DMS 273 treated with DMSO at 0.1 percent for 48 hours (cell line): ENCODE data around the gene BLVRB.
A peak's percentile ranks its signal among the peaks of the same experiment; 100 is the strongest.
"Not testable (repeated sequence)": the region's sequence is repeated elsewhere in the genome, so short reads cannot be mapped to it uniquely, and the experiment has no call there.

ENCODE experiments used
- DNase-seq: peaks from one replicate; lab custom pipeline; 2025; lab: John Stamatoyannopoulos, UW

Gene BLVRB

DNA sequence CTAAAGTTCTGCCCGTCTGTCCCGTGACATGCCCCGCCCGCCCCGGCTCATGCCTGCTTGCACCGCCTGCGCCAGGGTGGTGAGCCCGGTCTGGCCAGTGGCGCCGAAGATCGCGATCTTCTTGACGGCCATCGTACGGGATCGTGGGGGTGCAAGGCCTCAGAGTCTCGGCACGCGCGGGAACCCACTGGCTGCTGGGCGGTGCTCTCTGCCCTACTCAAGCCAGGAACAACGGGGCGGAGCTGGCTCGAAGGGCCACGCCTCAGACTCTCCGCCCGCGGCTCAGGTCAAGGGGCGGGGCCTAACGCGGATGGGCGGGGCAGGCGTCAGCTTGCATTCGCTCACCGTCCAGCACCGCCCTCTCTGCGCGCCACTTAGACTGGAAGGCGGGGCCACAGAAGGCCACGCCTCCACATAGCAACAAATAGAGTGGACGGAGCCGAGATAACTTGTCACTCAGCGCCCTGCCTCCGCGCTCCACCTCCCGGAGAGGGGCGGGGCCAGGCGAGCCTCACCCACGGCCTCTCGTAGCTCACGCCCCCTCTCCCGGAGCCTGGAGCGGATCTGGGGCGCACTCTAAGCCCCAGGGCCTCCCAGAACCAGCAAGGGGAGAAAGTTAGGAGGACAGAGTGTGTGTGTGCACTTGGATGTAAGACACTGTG lies at the start of gene BLVRB:
Gene BLVRB (minus strand): TSS at position 189 of the 662 bp plus-strand sequence. CDS start 57 bp downstream, at position 132.
- peak; percentile 95 for DNase-seq

DNA sequence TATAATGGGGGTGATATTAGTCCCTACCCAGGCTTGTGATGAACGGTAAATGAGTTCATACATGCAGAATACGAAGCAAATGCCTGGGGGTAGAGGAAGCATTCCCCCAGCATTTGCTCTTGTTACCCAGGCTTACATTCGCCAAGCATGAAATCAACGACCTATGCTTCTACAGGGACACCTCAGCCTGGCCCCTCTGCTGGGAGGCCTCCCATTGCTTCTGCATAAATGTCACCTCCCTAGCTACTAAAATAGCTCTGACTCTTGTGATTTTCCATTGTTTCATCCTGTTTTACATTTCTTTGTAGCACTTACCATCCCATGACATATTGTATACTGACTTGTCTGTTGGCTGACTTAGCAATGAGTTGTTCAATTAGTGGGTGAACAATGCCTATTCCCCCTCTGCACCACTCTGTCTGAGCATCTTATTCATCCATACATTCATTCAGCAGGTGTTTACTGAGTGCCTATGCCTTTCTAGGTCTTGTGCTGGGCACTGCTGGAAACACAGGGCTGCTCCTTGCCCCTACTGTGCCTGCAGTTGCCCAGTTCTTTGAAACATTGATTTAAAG lies 48.3 kb upstream of the BLVRB start:
- DNase-seq, result no peak

DNA sequence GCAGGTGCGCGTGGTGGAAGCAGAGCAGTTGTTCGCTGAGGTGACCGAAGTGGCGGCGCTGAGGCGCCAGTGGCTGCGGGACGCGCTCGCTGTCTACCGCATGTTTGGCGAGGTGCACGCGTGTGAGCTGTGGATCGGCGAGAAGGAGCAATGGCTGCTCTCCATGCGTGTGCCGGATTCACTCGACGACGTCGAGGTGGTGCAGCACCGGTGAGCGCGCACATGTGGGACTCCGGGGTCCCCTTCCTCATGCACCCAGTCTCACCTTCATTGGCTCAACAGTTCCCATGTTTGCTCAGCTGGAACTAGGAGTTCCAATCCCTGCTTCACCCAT lies 47.8 kb upstream of the BLVRB start:
- DNase-seq, result no peak

DNA sequence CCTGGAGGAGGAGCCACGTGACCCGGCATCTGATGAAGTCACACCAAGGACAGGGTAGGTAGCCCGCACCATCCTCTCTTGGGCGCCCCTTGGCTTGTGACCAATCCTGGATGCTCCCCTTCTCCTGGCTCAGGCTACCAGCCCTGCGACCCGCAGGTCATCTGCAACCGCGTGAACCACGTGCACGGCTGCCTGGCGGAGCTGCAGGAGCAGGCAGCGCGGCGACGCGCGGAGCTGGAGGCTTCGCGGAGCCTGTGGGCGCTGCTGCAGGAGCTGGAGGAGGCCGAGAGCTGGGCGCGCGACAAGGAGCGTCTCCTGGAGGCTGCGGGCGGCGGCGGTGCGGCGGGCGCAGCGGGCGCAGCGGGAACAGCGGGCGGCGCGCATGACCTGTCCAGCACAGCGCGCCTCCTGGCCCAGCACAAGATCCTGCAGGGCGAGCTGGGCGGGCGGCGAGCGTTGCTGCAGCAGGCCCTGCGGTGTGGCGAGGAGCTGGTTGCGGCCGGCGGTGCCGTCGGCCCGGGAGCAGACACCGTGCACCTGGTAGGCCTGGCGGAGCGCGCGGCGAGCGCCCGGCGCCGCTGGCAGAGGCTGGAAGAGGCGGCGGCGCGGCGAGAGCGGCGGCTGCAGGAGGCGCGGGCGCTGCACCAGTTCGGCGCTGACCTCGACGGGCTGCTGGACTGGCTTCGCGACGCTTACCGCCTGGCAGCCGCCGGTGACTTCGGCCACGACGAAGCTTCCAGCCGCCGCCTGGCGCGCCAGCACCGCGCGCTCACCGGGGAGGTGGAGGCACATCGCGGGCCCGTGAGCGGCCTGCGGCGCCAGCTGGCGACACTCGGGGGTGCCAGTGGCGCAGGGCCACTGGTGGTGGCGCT lies 47.2 kb upstream of the BLVRB start:
- no peak for DNase-seq

DNA sequence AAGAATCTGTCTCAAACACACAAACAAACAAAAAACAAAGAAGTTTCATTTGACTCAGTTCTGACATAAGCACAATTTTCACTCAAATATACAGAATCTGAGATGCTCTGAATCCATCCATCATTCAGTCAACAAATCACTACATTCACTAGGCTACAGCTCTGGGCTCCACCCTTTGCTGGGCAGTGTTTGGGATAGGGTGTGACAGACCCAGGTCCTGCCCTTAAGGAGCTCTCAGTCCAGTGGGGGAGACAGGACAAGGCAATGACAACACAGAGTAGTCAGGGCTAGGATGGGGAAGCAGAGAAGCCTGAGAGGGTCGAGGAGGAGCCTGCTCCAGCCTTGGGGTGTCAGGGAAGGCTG lies 46.5 kb upstream of the BLVRB start:
- DNase-seq, result no peak

DNA sequence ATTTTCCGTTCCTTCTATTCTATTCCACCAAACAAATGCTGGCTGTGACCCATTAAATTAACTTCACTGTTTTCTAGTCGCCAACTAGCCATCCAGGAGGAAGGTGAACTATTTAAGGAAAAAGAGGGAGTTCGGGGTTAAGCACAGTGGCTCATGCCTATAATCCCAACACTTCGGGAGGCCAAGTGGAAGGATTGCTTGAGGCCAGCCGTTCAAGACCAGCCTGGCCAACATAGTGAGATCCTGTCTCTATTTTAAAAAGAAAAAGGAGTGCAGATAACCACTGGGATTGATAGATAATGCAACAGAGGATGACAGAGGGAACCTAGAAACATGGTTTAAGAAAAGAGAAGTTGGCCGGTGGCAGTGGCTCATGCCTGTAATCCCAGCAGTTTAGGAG lies 45.9 kb upstream of the BLVRB start:
- no peak for DNase-seq

DNA sequence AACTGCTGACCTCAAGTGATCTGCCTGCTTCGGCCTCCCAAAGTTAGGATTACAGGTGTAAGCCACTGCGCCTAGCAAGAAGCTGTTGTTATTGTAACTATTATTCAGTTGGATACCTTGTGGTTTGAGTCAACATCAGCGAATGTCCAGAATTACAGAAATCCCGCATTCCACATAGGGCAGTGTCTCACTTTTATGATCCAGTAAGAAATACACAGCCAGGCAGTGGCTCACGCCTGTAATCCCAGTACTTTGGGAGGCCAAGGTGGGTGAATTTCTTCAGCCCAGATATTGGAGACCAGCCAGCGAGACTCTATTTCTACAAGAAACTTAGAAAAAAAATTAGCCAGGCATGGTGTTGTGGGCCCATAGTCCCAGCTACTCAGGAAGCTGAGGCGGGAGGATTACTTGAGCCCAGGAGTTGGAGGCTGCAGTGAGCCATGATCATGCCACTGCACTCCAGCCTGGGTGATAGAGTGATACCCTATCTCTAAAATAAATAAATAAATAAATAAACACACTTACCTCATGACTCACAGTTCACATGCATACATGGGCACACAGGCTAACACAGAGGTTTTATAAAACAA lies 45.1 kb upstream of the BLVRB start:
- no peak for DNase-seq

DNA sequence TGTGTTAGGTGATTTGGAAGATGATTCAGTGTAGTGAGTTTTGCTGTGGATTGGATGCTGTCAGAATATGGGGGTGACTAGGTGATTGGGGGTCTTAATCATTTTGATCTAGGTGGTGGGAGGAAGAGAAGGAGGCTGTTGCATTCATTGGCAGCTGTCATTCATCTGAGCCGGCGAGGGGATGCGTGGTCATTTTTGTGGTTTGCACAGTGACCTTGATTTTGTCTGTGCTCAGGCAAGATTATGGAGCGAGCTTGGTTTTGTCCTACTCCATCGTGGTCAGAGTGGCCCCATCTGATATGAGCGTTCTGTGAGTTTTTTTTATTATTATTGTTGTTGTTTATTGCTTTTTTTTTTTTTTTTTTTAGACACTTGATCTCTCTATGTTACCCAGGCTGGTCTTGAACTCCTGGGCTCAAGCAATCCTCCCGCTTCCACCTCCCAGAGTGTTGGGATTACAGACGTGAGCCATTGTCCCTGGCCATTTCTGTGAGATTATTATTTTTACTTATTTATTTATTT lies 43.3 kb upstream of the BLVRB start:
- DNase-seq, result no peak

DNA sequence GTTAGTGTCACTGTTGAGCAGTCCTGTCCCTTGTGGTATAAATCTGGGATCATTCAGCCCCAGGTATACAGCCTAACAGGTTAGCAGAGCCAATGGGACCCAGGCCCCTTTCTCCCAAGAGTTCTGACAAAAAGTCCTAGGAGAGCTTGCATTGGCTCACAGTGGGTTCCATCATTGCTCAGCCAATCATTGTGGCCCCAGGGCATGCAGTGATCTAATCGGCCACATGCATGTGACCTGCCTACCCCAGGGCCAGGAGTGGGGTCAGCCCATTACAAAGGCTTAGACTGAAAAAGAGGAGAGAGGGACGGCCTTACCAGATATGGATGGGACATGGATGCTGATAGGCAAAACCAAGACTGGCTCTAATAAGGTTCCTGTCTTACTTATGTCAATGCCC lies 42.3 kb upstream of the BLVRB start:
- DNase-seq, result no peak

DNA sequence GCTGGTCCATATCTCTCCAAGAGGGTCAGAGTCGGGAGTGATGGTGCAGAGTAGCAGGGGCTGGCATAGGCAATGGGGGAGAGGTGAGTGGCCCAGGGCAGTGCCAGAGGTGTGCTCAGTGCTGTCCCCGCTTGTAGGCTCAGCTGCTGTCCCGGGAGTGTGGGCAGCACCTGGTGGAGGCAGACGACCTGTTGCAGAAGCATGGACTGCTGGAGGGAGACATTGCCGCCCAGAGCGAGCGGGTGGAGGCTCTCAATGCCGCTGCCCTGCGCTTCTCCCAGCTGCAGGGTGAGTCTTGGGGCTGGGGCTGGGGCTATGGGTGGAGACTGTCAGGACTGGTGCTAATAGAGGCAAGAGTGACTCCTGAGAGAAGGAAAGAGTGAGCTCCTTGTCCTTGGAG lies 40.6 kb upstream of the BLVRB start:
- DNase-seq, result no peak

DNA sequence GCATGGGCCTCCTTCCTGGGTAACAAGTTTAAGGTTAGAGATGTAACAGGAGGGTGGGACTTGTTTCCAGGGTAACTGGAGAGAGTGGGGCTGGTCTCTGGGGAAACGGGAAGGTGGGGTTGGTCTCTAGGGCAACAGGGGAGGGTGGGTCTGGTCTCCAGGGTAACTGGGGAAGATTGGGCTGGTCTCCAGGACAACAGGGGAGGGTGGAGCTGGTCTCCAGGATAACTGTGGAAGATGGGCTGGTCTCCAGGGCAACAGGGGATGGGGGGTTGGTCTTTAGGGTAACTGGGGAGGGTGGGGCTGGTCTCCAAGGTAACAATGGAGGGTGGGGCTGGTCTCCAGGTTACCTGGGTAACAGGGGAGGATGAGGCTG lies 37.8 kb upstream of the BLVRB start:
- DNase-seq, result no peak

DNA sequence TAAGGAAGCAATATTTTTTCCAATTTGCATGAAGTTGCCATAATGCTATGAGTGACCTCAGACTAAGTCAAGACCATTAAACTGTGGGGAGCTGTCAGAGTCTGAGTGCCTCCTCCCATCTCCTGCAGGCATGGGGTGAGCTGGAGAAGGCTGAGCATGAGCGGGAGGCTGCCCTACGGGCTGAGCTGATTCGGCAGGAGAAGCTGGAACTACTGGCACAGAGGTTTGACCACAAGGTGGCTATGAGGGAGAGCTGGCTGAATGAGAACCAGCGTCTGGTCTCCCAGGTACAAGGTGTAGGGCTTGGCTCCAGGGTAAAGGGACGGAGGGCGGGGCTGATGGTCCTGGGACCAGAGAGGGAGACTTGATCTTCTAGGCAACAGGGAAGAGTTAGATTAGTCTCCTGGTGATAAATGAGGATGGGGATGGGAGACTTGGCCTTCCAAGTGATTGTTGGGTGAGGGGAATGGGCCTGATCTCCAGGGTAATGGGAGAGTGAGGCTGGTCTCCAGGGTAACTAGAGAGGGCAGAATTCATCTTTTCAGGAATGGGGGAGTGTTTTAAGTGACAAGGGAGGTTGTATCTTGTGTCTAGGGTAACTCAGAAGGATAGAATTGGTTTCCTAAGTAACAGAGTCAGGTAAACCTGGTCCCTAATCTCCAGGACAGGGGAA lies 37.2 kb upstream of the BLVRB start:
- no peak for DNase-seq

DNA sequence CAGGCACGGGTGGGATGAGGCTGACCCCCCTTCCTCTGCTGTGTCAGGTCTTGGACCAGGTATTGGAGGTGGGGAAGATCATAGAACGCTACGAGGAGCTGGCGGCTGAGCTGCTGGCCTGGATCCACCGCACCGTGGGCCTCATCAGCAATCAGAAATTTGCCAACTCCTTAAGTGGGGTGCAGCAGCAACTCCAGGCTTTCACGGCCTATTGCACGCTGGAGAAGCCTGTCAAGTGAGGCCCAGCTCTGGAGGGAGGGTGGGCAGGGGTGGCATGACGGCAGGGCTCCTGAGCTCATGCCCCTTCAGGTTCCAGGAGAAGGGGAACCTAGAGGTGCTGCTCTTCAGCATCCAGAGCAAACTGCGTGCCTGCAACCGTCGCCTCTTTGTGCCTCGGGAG lies 36.5 kb upstream of the BLVRB start:
- DNase-seq, result no peak

DNA sequence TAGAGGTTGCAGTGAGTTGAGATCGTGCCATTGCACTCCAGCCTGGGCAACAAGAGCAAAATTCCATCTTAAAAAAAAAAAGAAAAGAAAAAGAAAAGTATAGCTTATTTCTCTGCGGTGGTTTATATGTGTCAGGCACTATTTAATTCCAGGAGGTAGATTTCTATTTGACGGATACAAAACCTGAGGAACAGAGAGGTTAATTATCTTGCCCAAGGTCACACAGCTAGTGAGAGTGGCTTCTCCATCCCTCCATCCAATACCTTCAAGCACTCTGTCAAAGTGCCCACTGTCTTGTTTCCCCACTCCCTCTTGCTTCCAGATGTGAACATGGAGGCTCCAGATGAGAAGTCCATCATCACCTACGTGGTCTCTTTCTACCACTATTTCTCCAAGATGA lies 36.1 kb upstream of the BLVRB start:
- DNase-seq, result no peak

DNA sequence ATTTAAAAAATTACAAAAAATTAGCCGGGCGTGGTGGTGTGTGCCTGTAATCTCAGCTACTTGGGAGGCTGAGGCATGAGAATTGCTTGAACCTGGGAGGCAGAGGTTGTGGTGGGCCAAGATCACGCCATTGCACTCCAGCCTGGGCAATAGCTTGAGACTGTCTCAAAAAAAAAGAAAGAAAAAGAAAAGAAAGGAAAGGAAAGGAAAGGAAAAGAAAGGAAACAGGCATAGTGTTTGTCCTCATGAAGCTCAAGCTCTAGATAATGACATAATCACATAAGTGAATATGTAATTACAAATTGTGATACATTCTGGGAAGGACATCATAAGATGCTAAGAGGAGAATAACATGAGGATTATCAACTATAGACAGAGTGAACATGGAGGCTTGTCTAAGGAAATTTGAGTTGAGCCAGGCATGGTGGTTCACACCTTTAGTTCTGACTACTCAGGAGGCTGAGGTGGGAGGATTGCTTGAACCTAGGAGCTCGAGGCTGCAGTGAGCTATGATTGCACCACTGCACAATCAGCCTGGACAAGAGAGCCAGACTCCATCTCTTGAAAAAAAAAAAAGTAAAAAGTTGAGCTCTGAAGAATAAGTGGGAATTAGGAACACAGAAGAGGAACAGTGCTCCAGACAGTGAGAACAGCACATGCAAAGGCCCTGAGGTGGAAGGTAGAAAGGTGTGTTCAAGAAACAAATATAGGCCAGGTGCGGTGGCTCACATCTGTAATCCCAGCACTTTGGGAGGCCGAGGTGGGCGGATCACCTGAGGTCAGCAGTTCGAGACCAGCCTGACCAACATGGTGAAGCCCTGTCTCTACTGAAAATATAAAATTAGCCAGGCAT lies 35.4 kb upstream of the BLVRB start:
- not testable (repeated sequence) for DNase-seq

DNA sequence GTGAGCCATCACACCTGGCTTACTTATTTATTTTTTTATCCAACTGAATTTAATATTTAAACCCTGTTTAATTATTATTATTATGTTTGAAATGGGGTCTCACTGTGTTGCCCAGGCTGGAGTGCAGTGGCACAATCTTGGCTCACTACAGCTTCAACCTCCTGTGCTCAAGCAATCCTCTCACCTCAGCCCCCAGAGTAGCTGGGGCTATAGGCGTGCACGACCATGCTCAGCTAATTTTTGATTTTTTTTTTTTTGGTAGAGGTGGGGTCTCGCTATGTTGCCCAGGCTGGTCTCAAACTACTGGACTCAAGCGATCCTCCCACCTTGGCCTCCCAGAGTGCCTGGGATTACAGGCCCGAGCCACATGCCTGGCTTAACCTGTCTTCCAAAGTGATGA lies 33.8 kb upstream of the BLVRB start:
- no peak for DNase-seq

DNA sequence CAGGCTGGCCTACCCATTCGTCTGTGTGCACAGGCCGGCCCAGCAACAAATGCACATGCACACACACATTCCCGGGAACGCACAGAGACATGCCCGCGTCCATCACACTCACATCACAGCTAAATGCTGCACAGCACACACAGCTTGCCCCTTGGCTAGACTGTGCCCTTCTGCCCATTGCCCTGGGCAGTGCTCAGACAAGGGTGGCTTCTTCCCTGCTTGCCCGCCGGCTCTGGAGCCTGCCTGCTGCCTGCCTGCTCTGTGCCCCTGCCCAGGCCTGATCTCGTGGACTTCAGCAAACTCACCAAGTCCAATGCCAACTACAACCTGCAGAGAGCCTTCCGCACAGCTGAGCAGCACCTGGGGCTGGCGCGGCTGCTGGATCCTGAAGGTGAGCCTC lies 31.7 kb upstream of the BLVRB start:
- DNase-seq, result no peak

DNA sequence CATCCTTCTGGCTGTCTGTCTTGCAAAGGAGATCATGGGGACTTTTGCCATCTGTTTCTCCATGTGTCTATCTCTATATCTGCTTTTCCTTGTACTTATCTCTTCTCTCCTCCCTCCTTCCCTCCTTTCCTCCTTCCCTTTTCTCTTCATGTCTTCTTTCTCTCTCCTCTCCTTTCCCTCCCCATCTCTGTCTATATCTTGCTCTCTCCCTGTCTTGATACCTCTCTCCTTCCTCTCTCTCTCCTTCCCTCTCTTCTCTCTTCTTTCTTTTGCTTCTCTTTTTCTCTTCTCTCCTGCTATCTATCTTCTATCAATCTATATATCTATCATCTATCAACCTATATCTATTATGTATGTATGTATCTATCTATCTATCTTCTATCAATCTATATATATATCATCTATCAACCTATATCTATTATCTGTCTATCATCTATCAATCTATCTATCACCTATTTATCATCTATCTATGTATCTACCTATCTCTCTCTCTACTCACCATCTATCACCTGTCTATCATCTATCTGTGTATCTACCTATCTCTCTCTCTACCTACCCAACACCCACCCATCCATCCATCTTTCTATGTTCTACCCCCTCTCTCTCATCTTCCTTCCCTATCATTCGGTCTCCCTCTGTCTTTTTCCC lies 28.8 kb upstream of the BLVRB start:
- no peak for DNase-seq

DNA sequence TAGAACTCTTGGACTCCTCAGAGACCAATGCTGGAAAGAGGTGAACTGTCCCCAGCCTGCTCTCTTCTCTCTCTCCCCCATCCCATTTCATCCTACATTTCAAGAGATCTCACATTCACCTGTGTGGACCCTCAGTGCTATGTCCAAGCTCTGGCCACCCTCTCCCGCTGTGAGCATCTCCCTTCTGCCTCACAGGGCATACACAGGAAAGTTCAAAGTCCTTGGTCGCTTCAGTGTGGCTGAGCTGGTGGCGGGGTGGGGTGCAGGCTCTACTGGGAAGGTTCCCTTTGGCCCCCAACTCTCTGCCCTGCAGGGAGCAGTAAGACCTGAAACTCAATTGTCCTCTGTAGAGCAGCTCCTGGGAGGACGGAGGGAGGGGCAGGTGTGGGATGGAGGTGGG lies 28.2 kb upstream of the BLVRB start:
- DNase-seq, result no peak

DNA sequence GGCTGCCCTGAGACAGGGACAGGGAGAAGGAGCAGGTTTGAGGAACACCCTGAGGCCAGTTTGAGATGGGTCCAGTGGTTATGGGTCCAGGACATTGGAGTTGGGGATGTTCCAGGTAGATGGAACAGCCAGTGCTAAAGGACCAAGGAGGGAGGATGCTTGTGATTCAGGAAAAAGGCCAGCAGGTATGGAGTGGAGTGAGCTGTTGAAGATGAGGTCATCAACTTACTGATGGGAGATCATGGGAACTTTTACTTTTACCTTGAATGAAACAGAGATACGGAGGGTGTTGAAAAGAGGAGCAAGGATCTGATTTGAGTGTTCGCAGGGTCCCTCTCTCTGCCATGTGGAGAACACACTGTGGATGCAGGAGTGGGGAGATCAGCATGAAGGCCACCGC lies 26.7 kb upstream of the BLVRB start:
- DNase-seq, result no peak

DNA sequence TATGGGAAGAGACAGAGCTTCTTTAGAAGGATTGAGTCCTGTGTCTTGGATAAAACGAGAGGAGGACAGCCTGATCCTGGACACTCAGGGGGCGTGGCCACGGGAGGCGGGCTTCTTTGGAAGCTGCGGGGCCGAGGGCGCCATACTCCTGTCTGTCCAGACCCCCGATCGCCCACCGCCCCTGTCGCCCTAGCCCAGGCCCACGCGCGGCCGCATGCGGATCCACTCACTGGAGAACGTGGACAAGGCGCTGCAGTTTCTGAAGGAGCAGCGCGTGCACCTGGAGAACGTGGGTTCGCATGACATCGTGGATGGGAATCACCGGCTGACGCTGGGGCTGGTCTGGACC lies 24.3 kb upstream of the BLVRB start:
- no peak for DNase-seq
